Measurements from ENCODE around the gene METTL8. TPM values are rescaled to one million over a fixed set of nuclear protein-coding genes. Genes with fewer than 3 reads are reported as not detected.
"Not testable (repeated sequence)": the region's sequence is repeated elsewhere in the genome, so short reads cannot be mapped to it uniquely, and the experiment has no call there.

METTL8 gene
- total RNA-seq, 1 donor from 2014 or later, result 31.5 TPM

DNA sequence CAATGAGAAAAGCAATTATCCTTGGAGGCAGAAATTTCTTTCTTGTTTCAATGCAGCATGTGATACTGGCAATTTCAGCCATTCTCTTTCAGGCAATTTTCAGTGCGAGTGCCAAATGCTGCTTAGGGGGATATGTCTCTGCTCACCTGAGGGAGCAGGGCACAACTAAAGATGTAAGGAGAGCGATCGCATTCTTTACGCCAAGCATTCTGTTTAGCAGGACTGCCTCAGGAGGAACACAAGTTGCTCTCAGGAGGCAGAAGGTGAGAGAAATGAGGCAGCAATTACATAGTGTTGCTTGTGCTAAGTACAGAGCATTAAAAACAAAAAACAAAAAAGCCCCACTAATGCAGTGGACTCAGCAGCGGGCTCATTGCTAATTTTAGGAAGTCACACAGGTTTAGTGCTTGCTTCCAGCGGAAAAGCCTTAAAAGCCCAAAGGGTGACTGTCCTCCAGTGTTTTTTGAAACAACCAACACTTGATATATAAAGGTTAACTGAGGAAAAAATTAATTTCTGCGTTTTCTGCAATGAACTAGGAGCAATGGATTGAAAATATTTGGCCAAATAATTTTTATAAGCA, 116.9 kb downstream of the METTL8 start:
- no peak for DNase-seq (ENCODE audit: low read depth)
- TF ChIP-seq, protein P1, sequence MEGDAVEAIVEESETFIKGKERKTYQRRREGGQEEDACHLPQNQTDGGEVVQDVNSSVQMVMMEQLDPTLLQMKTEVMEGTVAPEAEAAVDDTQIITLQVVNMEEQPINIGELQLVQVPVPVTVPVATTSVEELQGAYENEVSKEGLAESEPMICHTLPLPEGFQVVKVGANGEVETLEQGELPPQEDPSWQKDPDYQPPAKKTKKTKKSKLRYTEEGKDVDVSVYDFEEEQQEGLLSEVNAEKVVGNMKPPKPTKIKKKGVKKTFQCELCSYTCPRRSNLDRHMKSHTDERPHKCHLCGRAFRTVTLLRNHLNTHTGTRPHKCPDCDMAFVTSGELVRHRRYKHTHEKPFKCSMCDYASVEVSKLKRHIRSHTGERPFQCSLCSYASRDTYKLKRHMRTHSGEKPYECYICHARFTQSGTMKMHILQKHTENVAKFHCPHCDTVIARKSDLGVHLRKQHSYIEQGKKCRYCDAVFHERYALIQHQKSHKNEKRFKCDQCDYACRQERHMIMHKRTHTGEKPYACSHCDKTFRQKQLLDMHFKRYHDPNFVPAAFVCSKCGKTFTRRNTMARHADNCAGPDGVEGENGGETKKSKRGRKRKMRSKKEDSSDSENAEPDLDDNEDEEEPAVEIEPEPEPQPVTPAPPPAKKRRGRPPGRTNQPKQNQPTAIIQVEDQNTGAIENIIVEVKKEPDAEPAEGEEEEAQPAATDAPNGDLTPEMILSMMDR (conservative IDR thresholded peaks at IDR 0.05; ENCODE audit: low read depth, low read length), result no peak
- no peak overlapping the region for H3K4me3 ChIP-seq (ENCODE audit: low read depth, low read length)

DNA sequence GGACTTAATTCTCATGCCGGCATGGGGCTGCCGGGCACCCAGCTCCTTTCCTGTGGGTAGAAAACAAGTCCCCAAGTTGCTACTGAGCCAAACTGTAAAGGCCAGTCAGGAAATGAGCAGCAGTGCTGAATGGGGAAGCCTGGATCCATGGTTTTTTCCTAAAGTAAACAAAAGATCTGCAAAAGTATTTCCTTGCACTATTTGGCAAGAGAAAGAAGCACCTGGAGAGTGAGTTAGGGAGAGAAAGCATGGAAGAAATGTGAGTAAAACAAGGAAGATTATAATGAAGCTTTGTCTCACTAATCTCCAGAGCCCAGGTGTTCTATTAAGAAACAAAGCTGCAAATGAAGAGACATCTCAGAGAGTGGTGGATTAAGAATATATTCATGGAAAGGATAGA, 117.6 kb downstream of the METTL8 start:
- no peak overlapping the region for H3K4me3 ChIP-seq (ENCODE audit: low read depth, low read length)
- DNase-seq (ENCODE audit: low read depth), result no peak
- TF ChIP-seq, protein P1 (conservative IDR thresholded peaks at IDR 0.05; ENCODE audit: low read depth, low read length), result no peak

DNA sequence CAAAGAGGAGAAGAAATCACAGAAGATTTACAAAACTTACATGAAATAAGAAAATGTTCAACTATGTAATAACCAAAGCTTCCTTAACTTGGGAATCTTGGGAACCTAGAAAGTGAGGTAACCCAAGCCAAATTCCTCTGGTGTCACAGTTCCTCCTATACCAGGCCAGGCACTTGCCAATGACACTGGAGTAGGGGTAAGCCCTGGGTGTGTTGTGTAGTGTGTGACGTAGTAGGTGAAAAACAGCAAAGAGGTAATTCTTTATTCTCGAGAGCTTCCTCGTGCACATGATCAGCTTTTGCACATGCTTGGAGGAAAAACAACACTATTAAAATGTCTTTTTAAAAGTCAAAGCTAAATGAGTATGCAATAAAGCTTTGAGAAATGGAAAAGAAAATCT, 118.0 kb downstream of the METTL8 start:
- DNase-seq (ENCODE audit: low read depth), result no peak
- H3K4me3 ChIP-seq (ENCODE audit: low read depth, low read length), result no peak overlapping the region
- TF ChIP-seq, protein P1 (conservative IDR thresholded peaks at IDR 0.05; ENCODE audit: low read depth, low read length), result no peak

DNA sequence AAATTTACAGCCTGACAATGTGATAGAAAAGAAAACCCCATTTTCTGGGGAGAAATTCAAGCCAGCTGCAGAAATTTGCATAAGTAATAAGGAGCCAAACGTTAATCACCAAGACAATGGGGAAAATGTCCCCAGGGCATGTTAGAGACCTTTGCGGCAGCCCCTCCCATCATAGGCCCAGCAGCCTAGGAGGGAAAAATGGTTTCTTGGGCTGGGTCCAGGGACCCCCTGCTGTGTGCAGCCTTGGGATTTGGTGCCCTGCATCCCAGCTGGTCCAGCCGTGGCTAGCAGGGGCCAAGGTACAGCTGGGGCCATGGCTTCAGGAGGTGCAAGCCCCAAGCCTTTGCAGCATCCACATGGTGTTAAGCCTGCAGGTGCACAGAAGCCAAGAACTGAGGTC, 121.6 kb downstream of the METTL8 start:
- not testable (repeated sequence) for H3K4me3 ChIP-seq (ENCODE audit: low read depth, low read length); DNase-seq (ENCODE audit: low read depth)

DNA sequence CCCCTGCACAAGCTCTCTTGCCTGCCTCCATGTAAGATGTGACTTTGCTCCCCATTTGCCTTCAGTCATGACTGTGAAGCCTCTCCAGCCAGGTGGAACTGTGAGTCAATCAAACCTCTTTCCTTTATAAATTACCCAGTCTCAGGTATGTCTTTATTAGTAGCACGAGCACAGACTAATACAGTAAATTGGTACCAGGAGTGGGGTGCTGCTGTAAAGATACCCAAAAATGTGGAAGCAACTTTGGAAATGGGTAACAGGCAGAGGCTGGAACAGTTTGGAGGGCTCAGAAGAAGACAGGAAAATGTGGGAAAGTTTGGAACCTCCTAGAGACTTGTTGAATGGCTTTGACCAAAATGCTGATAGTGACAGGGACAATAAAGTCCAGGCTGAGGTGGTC, 122.2 kb downstream of the METTL8 start:
- not testable (repeated sequence) for H3K4me3 ChIP-seq (ENCODE audit: low read depth, low read length); DNase-seq (ENCODE audit: low read depth)

DNA sequence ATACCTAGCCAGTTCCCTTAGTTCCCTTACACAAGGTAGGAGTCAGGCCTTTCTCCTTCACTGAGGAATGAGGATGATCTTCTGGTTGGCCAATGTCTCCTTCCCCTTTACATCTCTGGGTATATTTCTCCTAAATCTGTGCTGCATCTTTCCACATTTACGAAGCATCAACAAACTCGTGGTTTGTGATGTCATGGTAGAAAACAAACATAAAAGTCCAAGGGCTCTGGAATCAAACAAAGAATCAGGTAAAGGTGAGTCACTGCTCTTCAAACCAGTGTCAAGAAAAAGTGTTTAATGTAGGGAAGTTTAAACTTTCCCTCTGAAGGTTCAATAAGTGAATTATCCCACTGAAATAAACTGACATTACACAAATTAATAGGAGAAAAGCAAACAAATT, 122.9 kb downstream of the METTL8 start:
- no peak for DNase-seq (ENCODE audit: low read depth)
- TF ChIP-seq, protein P1 (conservative IDR thresholded peaks at IDR 0.05; ENCODE audit: low read depth, low read length), result no peak
- H3K4me3 ChIP-seq (ENCODE audit: low read depth, low read length), result no peak overlapping the region

DNA sequence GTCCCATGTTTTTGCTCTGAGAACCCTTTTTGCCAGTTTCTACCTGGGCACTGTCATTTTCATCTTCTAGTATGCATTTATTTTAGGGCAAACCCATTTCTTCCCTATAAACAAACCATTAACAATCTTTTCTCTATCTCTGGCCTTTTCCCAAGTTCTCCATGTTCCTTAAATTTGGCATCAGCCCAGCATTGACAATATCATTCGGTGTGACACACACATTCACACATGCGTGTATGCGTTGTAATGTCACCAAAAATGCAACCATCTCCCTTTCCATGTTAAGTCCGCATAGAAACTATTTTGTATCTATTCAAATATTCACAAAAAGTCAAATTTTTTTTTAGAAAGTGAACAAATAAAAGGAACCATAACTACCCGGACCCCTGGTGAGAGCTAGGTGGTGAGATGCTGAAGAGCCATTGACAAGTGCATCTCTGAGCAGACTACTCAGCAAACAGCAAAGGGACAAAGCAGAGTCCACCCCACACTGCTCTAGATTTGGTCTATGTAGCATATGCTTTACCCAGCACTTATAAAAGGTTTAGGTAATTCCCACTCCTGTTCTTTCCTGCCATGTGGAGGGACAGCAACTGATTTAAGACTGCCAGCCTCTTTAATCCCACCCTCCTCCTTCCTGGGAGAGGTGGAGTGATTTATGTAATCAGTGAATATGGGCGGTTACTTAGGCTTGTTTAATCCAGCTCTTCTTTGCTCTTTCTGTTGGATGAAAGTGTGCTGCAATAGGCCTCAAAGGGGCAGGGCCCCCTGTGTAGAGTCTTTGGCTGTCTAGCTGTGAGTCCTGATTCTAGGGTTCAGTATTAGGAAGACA, 124.1 kb downstream of the METTL8 start:
- TF ChIP-seq, protein P1 (conservative IDR thresholded peaks at IDR 0.05; ENCODE audit: low read depth, low read length), result no peak
- DNase-seq (ENCODE audit: low read depth), result no peak

More for the DNA sequence above, 124.1 kb downstream of the METTL8 start:
- H3K4me3 ChIP-seq (ENCODE audit: low read depth, low read length), result no peak overlapping the region
